DLD1 (cell line): ENCODE results near the gene KCNJ15.

ENCODE experiments used
- in situ Hi-C: cut with HindIII; loops from 2 replicates; pipeline ENCODE4 v1.10.0; 2017; ENCODE audit warnings: low sequenced_read_pairs

Gene KCNJ15

DNA sequence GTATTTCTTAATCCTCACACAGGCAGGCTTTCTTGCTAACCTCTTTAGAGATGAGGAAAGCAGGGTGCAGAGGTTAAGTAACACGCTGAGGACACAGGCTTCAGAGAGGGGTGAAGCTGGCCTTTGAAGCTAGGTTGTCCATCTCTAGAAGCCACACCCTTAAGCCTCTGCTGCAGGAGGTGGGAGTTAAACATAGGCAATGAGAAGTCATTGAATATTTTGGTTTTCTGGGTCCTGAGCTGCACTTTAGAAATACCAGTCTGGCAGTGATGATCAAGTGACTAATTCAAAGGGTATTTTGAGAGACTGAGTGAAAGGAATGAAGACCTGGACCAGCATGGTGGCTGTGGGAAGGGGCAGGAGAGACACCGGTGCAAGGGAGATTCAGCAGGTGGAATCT, 9.9 kb downstream of the KCNJ15 start:
- in situ Hi-C loops: no loop called here

GRCh38 chr21:38267136-38267755, 10.5 kb downstream of the KCNJ15 start:
- in situ Hi-C loops: no loop called here

DNA sequence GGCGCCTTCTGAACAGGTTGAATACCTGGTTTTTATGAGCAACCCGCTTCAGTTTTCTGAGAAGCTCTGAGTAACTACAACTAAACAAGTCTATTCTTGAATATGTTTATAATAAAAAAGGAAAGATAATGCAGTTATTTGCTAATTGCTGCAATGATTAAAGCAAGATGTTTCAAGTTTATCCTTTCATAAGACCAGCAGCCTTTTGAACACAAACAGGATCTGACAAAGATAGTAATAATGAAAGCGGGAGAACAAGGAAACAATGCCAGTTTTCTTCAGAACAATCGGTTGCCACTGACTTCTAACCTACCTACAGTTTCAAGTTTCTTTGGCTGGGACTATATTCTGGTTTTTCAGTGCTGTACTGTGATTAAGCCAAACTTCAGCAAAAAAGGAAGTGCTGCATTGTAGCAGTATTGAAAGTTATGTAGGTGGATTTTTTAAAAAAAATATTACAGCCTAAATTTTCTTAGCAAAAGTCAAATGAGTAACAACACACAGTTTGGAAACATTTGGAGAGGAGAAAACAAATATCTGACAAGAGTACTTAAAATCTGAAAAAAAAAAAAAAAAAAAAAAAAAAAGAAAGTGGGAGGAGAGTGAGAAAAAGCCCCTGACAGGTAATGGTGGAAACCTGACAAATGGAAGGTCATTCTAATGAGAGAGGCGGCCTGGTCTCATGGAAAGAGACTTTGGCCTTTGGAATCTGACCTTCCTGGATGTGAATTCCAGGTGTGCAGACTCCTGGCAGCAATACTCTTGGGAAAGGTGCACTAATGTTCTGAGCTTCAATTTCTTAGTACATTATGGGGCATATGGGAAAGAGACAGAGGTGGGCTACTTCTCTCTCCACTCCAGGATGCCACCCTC, 11.4 kb downstream of the KCNJ15 start:
- in situ Hi-C loops: no loop called here

GRCh38 chr21:38268864-38269575, 12.2 kb downstream of the KCNJ15 start:
- in situ Hi-C loops: no loop called here

- in situ Hi-C loops: no loop called here
Measured at GRCh38 chr21:38269576-38269936, 12.8 kb downstream of the KCNJ15 start.

- in situ Hi-C loops: no loop called here
Measured at GRCh38 chr21:38272215-38272614, 15.4 kb downstream of the KCNJ15 start.

- in situ Hi-C loops: no loop called here
Measured at GRCh38 chr21:38273745-38274542, 17.2 kb downstream of the KCNJ15 start.

GRCh38 chr21:38277501-38278131, 20.8 kb downstream of the KCNJ15 start:
- in situ Hi-C loops: no loop called here

- in situ Hi-C loops: no loop called here
Measured at GRCh38 chr21:38280454-38280853, 23.7 kb downstream of the KCNJ15 start.

- in situ Hi-C loops: no loop called here
Measured at GRCh38 chr21:38280867-38281266, 24.1 kb downstream of the KCNJ15 start.

DNA sequence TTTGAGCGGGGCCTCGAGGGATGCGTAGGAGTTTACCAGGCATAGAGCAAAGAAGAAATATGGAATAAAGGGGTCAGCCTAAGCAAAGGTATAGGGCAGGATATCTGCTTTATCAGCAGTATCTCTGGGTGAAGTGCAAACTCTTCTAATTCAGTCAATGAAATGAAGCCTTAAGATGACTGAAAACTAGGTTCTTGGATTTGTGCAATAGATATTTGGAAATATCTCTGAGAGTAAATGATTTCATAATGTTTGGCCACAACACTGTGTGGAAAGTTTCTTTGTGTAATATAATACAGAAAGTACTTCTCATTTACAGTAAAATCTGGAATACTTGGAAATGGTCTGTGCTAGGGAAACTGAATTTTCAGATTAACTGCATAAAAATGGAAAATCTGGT, 26.1 kb downstream of the KCNJ15 start:
- in situ Hi-C loops: no loop called here

DNA sequence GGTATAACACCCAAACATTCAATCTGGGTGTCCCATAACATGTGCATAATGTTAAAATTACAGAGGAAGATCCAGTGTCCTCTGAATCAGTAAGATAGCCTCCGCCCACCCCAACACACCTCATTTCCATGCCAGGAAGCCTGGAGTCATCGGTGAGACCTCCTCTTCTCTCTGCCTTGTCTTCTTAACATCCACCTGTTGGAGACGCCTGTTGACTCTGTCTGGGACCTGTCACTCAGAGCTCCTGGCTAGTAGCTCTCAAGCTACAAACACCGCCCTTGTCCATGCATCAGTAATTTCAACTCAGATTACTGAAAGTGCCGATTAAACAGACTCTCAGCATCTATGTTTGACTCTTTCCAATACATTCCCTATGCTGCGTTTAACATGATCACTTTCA, 27.4 kb downstream of the KCNJ15 start:
- in situ Hi-C loops: no loop called here

DNA sequence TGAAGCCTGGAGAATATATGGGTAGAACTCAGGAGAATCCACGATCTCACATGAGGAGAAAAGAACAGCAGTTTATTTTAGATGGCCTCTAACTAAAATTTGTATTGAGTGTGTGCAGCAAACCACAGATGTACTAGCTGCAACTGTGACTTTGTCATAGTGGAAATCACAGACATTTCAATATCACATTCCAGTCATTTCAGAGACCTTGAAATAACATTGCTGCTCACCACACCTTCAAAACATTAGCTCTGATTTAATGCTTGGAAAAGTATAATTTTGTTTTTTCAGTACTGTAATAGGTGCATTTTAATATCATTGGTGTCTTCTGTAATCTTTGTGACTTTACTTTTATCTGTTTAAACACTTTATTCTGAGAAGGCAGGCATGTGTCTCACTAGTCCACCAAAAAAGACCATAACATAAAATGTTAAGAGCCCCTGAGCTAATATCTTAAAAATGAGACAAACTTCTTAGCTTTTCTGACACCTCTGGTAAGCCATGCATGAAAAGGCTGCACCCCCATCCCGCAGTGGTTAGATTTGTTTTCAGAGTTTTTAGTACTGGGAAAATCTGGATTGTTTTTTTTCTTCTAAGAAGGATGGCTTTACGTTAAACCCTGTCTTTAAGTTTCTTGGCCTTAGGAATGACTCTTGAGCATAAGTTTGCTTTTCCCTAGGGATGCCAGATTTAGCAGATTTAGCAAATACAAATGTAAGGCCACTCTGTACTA, 30.1 kb downstream of the KCNJ15 start:
- in situ Hi-C loops: no loop called here

DNA sequence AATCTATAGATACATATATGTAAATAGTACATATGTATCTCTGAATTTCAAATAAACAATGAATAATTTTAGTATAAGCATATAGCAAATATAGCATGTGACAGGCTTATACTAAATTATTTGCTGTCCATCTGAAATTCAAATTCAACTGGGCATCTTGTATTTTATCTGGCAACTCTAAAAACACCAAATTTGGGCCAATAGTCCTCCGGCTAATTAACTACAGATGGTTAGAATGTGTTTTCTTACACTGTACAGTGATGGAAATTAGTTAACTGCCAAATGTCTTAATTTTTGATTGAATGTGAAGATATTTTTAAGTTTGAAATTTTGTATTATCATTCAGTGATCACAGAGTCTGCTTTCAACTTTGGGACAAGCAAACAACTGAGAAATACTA, 30.7 kb downstream of the KCNJ15 start:
- in situ Hi-C loops: no loop called here

DNA sequence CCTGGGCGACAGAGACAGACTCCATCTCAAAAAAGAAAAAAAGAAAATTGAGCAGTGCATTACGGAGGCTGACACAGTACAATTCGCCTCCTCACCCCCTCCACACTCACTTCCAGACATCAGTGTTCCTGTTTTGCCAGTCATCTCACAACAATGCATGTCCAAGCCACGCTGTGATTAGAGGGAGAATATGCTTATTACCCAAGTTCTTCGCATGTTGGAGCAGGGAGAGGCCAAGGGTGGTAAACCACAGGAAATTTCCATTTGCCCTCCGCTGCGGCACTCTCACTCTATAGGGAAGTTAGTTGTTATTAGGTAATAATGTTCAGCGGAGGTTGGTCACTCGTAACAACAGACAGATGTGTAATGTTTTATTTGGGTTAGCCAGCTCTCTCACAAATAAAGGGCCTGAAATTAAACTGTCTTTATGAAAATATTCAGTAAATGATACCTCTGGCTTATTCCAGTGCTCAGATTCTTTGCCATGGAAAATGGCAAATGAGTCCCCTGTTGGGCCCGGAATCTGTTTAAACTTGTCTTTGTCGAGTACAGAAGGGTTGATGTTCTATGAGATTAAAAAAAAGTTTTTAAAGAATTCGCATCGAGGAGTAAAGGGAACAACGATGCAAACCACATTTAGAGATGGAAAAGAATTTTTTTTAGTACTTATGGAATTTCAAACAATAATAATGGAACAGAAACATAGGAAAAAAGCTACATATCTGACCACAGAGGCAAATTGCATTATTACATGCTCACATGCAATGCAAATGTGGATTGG, 33.1 kb downstream of the KCNJ15 start:
- in situ Hi-C loops: no loop called here

- in situ Hi-C loops: no loop called here
Measured at GRCh38 chr21:38290809-38291208, 34.0 kb downstream of the KCNJ15 start.

GRCh38 chr21:38291874-38292273, 35.1 kb downstream of the KCNJ15 start:
- in situ Hi-C loops: no loop called here

DNA sequence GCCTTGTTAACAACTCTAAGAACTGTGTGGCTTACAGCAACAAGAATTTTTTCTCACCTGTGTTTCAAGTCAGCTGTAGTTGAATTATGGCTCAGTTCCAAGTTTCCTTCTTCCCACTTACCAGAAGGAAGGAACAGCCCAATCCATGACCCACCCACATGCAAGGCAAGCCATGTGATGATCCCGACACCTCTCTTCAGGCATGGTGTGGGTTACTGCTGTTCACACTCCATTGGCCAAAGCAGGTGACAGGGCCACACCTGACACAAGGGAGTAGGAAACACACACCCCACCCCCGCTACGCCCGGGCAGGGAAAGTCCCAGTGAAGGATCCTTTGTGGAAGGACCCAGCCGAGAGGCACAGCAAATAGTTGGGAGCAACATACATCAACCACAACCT, 36.3 kb downstream of the KCNJ15 start:
- in situ Hi-C loops: no loop called here

GRCh38 chr21:38293765-38294164, 37.0 kb downstream of the KCNJ15 start:
- in situ Hi-C loops: no loop called here
